HG03139 (cell line): Measurements from ENCODE around the gene CHODL.

Source experiments
- ATAC-seq: cut with Tn5 transposase; IDR thresholded peaks from one replicate; pipeline ENCODE4 v1.9.1; 2021; ENCODE audit not compliant: unreplicated experiment

The CHODL gene

GRCh38 chr21:18285379-18285778 is 40.7 kb downstream of the CHODL start:
- no peak for ATAC-seq

DNA sequence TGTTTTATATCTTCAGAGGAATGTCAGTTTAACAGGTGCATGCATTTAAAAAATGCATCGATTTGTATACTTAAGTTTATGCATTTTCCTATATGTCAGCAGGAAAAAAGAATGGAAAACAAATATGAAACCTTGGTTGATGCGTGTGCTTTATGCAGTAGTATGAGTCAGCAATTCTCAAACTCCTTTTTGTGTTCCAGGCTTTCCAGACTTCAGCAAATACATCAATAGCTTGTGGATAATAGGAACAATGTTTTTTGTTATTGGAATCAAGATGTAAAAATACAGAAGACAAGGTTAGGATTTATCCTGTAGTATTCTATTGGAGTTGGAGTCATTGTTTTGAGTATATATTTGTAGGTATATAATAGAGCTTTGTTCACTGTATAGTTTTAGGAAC is 45.2 kb downstream of the CHODL start:
- no peak for ATAC-seq

GRCh38 chr21:18294100-18294499 is 49.5 kb downstream of the CHODL start:
- ATAC-seq: no peak

- no peak for ATAC-seq
Measured at GRCh38 chr21:18298228-18298627, 53.6 kb downstream of the CHODL start.
